CD4-positive, CD25-positive, alpha-beta regulatory T cell (primary cell): ENCODE data around the gene MYCL. TPM values are rescaled to one million over a fixed set of nuclear protein-coding genes. Genes with fewer than 3 reads are reported as not detected.

Experiments used
- ATAC-seq, 2 donors: fragments of 150-1000 bp; cut with Tn5 transposase; one replicate each; pipeline ENCODE4 v1.10.0; 2021; ENCODE audit warnings: low read depth in 2 of 2, moderate number of reproducible peaks in 2 of 2, moderate library complexity in 1 of 2
- DNase-seq, 3 donors: peaks; one replicate each; pipeline versions ENCODE4 v3.0.0 to v3.0.0-alpha.2; 2012 to 2022; ENCODE audit warnings: mixed read lengths in 1 of 3
- H3K27ac ChIP-seq: one replicate; pipeline ENCODE4 v1.7.0; 2013; ENCODE audit warnings: mild to moderate bottlenecking, low read length; ENCODE audit not compliant: insufficient read depth, poor library complexity, severe bottlenecking
- H3K27me3 ChIP-seq: one replicate; pipeline ENCODE4 v1.7.0; 2013; ENCODE audit warnings: low read length; ENCODE audit not compliant: control insufficient read depth, insufficient read depth
- H3K36me3 ChIP-seq: one replicate; pipeline ENCODE4 v1.7.0; 2013; ENCODE audit warnings: mild to moderate bottlenecking, low read length, moderate library complexity; ENCODE audit not compliant: control insufficient read depth, insufficient read depth
- H3K4me1 ChIP-seq: 2 replicates; pipeline ENCODE4 v1.7.0; 2013; ENCODE audit warnings: mild to moderate bottlenecking, low read length; ENCODE audit not compliant: insufficient read depth, control insufficient read depth, poor library complexity, severe bottlenecking
- H3K4me3 ChIP-seq: one replicate; pipeline ENCODE4 v1.7.0; 2013; ENCODE audit warnings: low read depth, mild to moderate bottlenecking, low read length, moderate library complexity
- H3K9me3 ChIP-seq, 2 experiments: 1 replicate in 1 of 2; 2 replicates in 1 of 2; pipeline ENCODE4 v1.7.0; 2013; ENCODE audit warnings: low read length in 2 of 2, mild to moderate bottlenecking in 1 of 2, moderate library complexity in 1 of 2; ENCODE audit not compliant: control insufficient read depth in 2 of 2
- H3K27ac Mint-ChIP-seq, 3 donors: one replicate each; pipeline ENCODE4 v1.8.0; 2020 to 2022; ENCODE audit warnings: mild to moderate bottlenecking in 3 of 3, mixed read lengths in 3 of 3, moderate library complexity in 2 of 3
- H3K27me3 Mint-ChIP-seq: one replicate; pipeline ENCODE4 v1.8.0; 2022; ENCODE audit warnings: mild to moderate bottlenecking, mixed read lengths
- H3K36me3 Mint-ChIP-seq: one replicate; pipeline ENCODE4 v1.8.0; 2020; ENCODE audit warnings: mixed read lengths
- H3K4me1 Mint-ChIP-seq, 4 donors: one replicate each; pipeline ENCODE4 v1.8.0; 2020 to 2022; ENCODE audit warnings: mixed read lengths in 4 of 4, mild to moderate bottlenecking in 1 of 4
- H3K4me3 Mint-ChIP-seq, 4 donors: one replicate each; pipeline ENCODE4 v1.8.0; 2020 to 2022; ENCODE audit warnings: mild to moderate bottlenecking in 4 of 4, mixed read lengths in 4 of 4, moderate library complexity in 3 of 4
- H3K9me3 Mint-ChIP-seq, 7 donors: one replicate each; pipeline ENCODE4 v1.8.0; 2020 to 2022; ENCODE audit warnings: mixed read lengths in 7 of 7, mild to moderate bottlenecking in 3 of 7, moderate library complexity in 2 of 7
- polyA plus RNA-seq, 4 donors: library from polyadenylated mRNA; unstranded; fragments of 300-500 nt; fragmentation: Illumina TruSeq; gene quantifications; one replicate each; pipeline ENCODE4 v1.2.3, GENCODE V29; 2021
- total RNA-seq: library from RNA; stranded (reverse); gene quantifications from one replicate; pipeline ENCODE4 v1.2.3, GENCODE V29; 2022

Gene MYCL
- total and polyA plus RNA-seq, 5 donors from 2014 or later: 0.13 TPM; not detected in 4

GRCh38 chr1:39852214-39852791 lies 49.4 kb downstream of the MYCL start:
- H3K27me3 ChIP-seq: no peaks in the 10 kb centered on the region
- Mint-ChIP-seq H3K4me1 (peaks cover 8 to 15% (median 10%) of the 10 kb centered on the region in 4 donors), H3K36me3 (peaks cover 26% of the 10 kb centered on the region), H3K9me3 (no peaks in the 10 kb centered on the region), H3K27me3 (no peaks in the 10 kb centered on the region), H3K27ac (no peak overlapping the region), H3K4me3 (no peak overlapping the region)
- ATAC-seq (no peak), DNase-seq (no peak)
- H3K27ac ChIP-seq: no peak overlapping the region
- peaks cover 23% of the 10 kb centered on the region for H3K36me3 ChIP-seq
- H3K9me3 ChIP-seq: no peaks in the 10 kb centered on the region
- H3K4me3 ChIP-seq: no peak overlapping the region
- H3K4me1 ChIP-seq: no peaks in the 10 kb centered on the region

GRCh38 chr1:39850606-39851216 lies 51.0 kb downstream of the MYCL start:
- peak overlapping the region; percentile 3 for H3K27ac ChIP-seq
- no peak for ATAC-seq

GRCh38 chr1:39849203-39849602 lies 52.5 kb downstream of the MYCL start:
- H3K36me3 Mint-ChIP-seq: peaks cover 17% of the 10 kb centered on the region
- H3K9me3 Mint-ChIP-seq: no peaks in the 10 kb centered on the region

More at GRCh38 chr1:39850606-39851216, 51.0 kb downstream of the MYCL start:
- peaks cover 26% of the 10 kb centered on the region for H3K36me3 Mint-ChIP-seq
- Histone ChIP-seq H3K4me3 (no peak overlapping the region), H3K36me3 (peaks cover 20% of the 10 kb centered on the region), H3K4me1 (peaks cover 9% of the 10 kb centered on the region), H3K9me3 (no peaks in the 10 kb centered on the region), H3K27me3 (no peaks in the 10 kb centered on the region)
- H3K9me3 Mint-ChIP-seq: no peaks in the 10 kb centered on the region
- H3K27me3 Mint-ChIP-seq: no peaks in the 10 kb centered on the region
- H3K27ac Mint-ChIP-seq: peak overlapping the region; percentile 34 to 95 (median 73)
- no peak overlapping the region for H3K4me3 Mint-ChIP-seq
- DNase-seq: no peak
- H3K4me1 Mint-ChIP-seq: peaks cover 17 to 23% (median 20%) of the 10 kb centered on the region in 4 donors

GRCh38 chr1:39847940-39848339 lies 53.8 kb downstream of the MYCL start:
- Mint-ChIP-seq H3K27ac (peak overlapping the region in 1 of 3 donors; percentile 43), H3K4me1 (peaks cover 25 to 49% (median 43%) of the 10 kb centered on the region in 4 donors)
- no peak for DNase-seq

More at GRCh38 chr1:39849203-39849602, 52.5 kb downstream of the MYCL start:
- Histone ChIP-seq H3K9me3 (no peaks in the 10 kb centered on the region), H3K27ac (no peak overlapping the region), H3K4me1 (peaks cover 21% of the 10 kb centered on the region), H3K4me3 (no peak overlapping the region), H3K36me3 (peaks cover 19% of the 10 kb centered on the region), H3K27me3 (no peaks in the 10 kb centered on the region)
- Mint-ChIP-seq H3K27me3 (no peaks in the 10 kb centered on the region), H3K27ac (no peak overlapping the region), H3K4me1 (peaks cover 25 to 36% (median 31%) of the 10 kb centered on the region in 4 donors), H3K4me3 (no peak overlapping the region)
- ATAC-seq (no peak), DNase-seq (no peak)

GRCh38 chr1:39846796-39847195 lies 54.9 kb downstream of the MYCL start:
- DNase-seq (no peak), ATAC-seq (no peak)
- Histone ChIP-seq H3K27ac (peak overlapping the region; percentile 85), H3K4me1 (peaks cover 39% of the 10 kb centered on the region), H3K4me3 (no peak overlapping the region), H3K36me3 (peaks cover 26% of the 10 kb centered on the region), H3K27me3 (no peaks in the 10 kb centered on the region), H3K9me3 (no peaks in the 10 kb centered on the region)
- Mint-ChIP-seq H3K27ac (peak overlapping the region; percentile 93 to 97 (median 94)), H3K4me1 (peaks cover 25 to 60% (median 43%) of the 10 kb centered on the region in 4 donors), H3K9me3 (no peaks in the 10 kb centered on the region), H3K27me3 (no peaks in the 10 kb centered on the region), H3K4me3 (no peak overlapping the region), H3K36me3 (peaks cover 11% of the 10 kb centered on the region)

More at GRCh38 chr1:39847940-39848339, 53.8 kb downstream of the MYCL start:
- Histone ChIP-seq H3K27me3 (no peaks in the 10 kb centered on the region), H3K4me3 (no peak overlapping the region), H3K4me1 (peaks cover 29% of the 10 kb centered on the region), H3K9me3 (no peaks in the 10 kb centered on the region), H3K27ac (no peak overlapping the region), H3K36me3 (peaks cover 25% of the 10 kb centered on the region)
- no peak for ATAC-seq
- Mint-ChIP-seq H3K9me3 (no peaks in the 10 kb centered on the region), H3K4me3 (no peak overlapping the region), H3K27me3 (no peaks in the 10 kb centered on the region), H3K36me3 (peaks cover 14% of the 10 kb centered on the region)

GRCh38 chr1:39845569-39846566 lies 55.8 kb downstream of the MYCL start:
- ATAC-seq (peak; percentile 90 to 91), DNase-seq (peak; percentile 69 to 83 (median 75))
- H3K4me3 Mint-ChIP-seq: peak overlapping the region; percentile 24 to 77 (median 58)
- Histone ChIP-seq H3K4me1 (peaks cover 40% of the 10 kb centered on the region), H3K27me3 (no peaks in the 10 kb centered on the region), H3K27ac (peak overlapping the region; percentile 85), H3K36me3 (peaks cover 36% of the 10 kb centered on the region), H3K9me3 (no peaks in the 10 kb centered on the region), H3K4me3 (peak overlapping the region; percentile 58)
- H3K27ac Mint-ChIP-seq: peak overlapping the region; percentile 93 to 97 (median 94)
- H3K36me3 Mint-ChIP-seq: peaks cover 19% of the 10 kb centered on the region
- H3K9me3 Mint-ChIP-seq: no peaks in the 10 kb centered on the region
- peaks cover 21 to 65% (median 42%) of the 10 kb centered on the region in 4 donors for H3K4me1 Mint-ChIP-seq
- no peaks in the 10 kb centered on the region for H3K27me3 Mint-ChIP-seq
